H1 (cell line): Measurements from ENCODE around the gene NKX2-1. TPM values are rescaled to one million over a fixed set of nuclear protein-coding genes. Genes with fewer than 3 reads are reported as not detected.

Experiments used
- CTBP2 ChIP-seq: IDR thresholded peaks from 2 replicates; pipeline ENCODE4 v1.7.0; 2011; ENCODE audit warnings: borderline replicate concordance, mild to moderate bottlenecking, moderate library complexity, mixed read lengths, low read length; ENCODE audit not compliant: insufficient read depth, insufficient read length
- E2F6 ChIP-seq: IDR thresholded peaks from 2 replicates; pipeline ENCODE4 v1.6.1; 2012; ENCODE audit warnings: inconsistent platforms
- SAP30 ChIP-seq: fragments of 300-600 bp; sonication (generic); IDR thresholded peaks from 2 replicates; pipeline ENCODE4 v1.7.1; 2012; ENCODE audit warnings: low read length, moderate library complexity, mild to moderate bottlenecking, inconsistent platforms; ENCODE audit not compliant: insufficient read depth, insufficient replicate concordance
- SIN3A ChIP-seq, 2 experiments: IDR thresholded peaks in 1 of 2; conservative IDR thresholded peaks in 1 of 2; 2 replicates each; pipeline ENCODE4 v1.6.1; 2011 to 2012; ENCODE audit warnings: low read length in 2 of 2, improper control_type of control experiment in 1 of 2, low read depth in 1 of 2, mild to moderate bottlenecking in 1 of 2
- SRF ChIP-seq: IDR thresholded peaks from 2 replicates; pipeline ENCODE4 v1.6.1; 2011; ENCODE audit warnings: mild to moderate bottlenecking, low read depth, low read length, moderate library complexity
- polyA plus RNA-seq, 7 experiments: library from polyadenylated mRNA; depleted of rRNA in 3 of 7; stranded (reverse) in 5 of 7; unstranded in 2 of 7; fragments of >200 nt in 5 of 7; fragments of 200-250 nt in 2 of 7; gene quantifications; 1 replicate in 5 of 7; 2 replicates in 1 of 7; 4 replicates in 1 of 7; pipeline versions ENCODE4 v1.2.1 to v1.2.3, GENCODE V29; 2011 to 2013; ENCODE audit warnings: missing spikeins in 2 of 7, mixed read lengths in 2 of 7
- total RNA-seq: library from RNA; stranded (reverse); fragmentation: NEBNext Ultra II Directional; extraction: Animal tissue kit (Norgen Biotek cat#: 25700); gene quantifications from 2 replicates; pipeline ENCODE4 v1.2.1, GENCODE V29; 2021

NKX2-1 gene
- total and polyA plus RNA-seq, 2 of the 8 experiments (the other 6 are each of a cell fraction or from before 2014, with no cell fraction given) = not detected

- TF ChIP-seq SAP30 (no peak), SIN3A (conservative IDR thresholded peaks at IDR 0.05 in 1 of 2, IDR thresholded peaks at IDR 0.05 in 1 of 2; ENCODE audit: low read depth in 1 of 2, low read length in 2 of 2) (no peak), SRF (no peak), CTBP2 (no peak), E2F6 (no peak)
Observed at GRCh38 chr14:36515896-36516718, 3.9 kb downstream of the NKX2-1 start (continued).
